Endometrial microvascular endothelial cells (primary cell): ENCODE results near the gene PRR16. TPM values are rescaled to one million over a fixed set of nuclear protein-coding genes. Genes with fewer than 3 reads are reported as not detected.

Experiments used
- in situ Hi-C: cut with HindIII; loops from 2 replicates; pipeline ENCODE4 v1.10.0; 2017; ENCODE audit warnings: low sequenced_read_pairs, low pct_unique_long_range_greater_than_20kb; ENCODE audit errors: inconsistent ontology term
- total RNA-seq: library from RNA; depleted of rRNA; stranded (reverse); fragments of >200 nt; gene quantifications from one replicate; pipeline ENCODE4 v1.2.3, GENCODE V29; 2015; ENCODE audit errors: inconsistent ontology term

Gene PRR16
- total RNA-seq, 1 donor from 2014 or later, result not detected

- in situ Hi-C loops, result no loop called here
Measured at GRCh38 chr5:120540097-120540496, 76.0 kb downstream of the PRR16 start.

DNA sequence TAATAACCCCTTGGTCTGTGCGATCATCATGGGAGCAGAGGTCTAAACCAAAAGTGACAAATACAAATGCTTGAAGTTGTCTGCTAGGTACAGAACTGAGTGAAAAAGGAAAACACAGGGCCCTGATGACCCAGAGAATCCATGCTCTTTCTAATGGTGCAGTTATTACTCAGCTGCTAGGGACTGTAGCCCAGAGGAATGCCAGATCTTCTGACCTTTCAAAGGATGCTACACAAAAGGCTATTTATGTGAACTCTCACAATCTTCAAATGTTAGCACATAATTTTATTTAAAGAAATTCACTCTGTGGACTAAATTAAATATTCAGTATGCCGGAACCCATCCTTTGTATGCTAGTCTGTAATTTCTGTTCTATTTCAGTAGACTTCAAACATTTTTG is 79.9 kb downstream of the PRR16 start:
- in situ Hi-C loops, result no loop called here

- in situ Hi-C loops, result no loop called here
Measured at GRCh38 chr5:120545007-120545406, 80.9 kb downstream of the PRR16 start.

- in situ Hi-C loops, result no loop called here
Measured at GRCh38 chr5:120545951-120546350, 81.9 kb downstream of the PRR16 start.

GRCh38 chr5:120546922-120547321 is 82.8 kb downstream of the PRR16 start:
- in situ Hi-C loops, result no loop called here

DNA sequence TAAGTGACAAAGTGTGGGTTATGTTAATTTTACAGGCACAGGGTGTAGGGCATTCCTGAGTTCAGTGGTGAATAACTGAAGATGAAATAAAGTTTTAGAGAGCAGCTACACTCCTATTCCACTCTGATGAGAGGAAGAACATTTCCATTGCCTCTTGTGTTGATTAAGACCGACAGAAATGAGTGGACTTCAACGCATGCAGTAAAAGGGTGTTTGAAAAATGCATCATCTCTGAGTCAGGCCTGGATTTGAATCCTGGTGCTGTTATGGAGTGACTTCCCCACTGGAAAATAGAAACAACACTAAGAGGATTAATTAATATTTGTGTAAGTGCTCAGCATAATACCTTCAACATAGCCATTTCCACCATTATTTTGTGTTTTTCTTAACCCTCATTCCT is 86.3 kb downstream of the PRR16 start:
- in situ Hi-C loops, result no loop called here

GRCh38 chr5:120552638-120553037 is 88.5 kb downstream of the PRR16 start:
- in situ Hi-C loops, result no loop called here

GRCh38 chr5:120555345-120555744 is 91.2 kb downstream of the PRR16 start:
- in situ Hi-C loops, result no loop called here

GRCh38 chr5:120564013-120564412 is 99.9 kb downstream of the PRR16 start:
- in situ Hi-C loops, result no loop called here

DNA sequence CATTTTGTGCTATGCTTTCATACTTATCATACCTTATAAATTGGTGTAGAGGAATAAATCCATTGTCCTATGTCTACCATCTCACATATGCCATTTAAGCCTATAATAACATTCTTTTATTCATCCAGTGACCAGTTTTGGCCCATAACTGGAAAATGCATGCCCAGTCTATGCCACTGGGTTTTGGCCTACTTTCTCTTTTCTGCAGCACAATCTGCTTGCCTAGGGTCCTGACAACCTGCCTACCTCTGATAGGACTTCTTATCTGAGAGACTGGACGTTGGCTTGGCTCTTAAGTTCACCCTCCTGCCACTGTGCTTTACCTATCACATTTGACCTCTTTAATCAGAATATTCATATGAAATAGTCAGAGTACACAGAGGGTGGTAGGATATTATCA is 103.0 kb downstream of the PRR16 start:
- in situ Hi-C loops, result no loop called here

DNA sequence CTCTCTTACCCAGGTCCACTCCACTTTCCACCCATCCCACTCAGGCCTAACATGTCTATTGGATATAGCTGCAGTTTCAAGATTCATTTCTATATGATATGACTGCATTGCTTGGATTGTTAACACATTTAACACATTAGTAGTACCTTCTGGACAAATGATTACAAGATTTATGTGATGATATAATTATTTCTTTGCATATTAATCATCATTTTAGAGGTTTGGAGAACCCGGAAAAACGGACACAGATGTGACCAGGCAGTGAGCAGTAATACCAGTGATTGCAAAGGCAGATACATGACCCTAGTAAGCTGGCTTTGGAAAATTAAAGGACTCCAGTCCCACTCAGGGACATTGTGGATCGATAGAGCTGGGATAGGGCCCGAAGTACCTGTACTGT is 103.8 kb downstream of the PRR16 start:
- in situ Hi-C loops, result no loop called here

DNA sequence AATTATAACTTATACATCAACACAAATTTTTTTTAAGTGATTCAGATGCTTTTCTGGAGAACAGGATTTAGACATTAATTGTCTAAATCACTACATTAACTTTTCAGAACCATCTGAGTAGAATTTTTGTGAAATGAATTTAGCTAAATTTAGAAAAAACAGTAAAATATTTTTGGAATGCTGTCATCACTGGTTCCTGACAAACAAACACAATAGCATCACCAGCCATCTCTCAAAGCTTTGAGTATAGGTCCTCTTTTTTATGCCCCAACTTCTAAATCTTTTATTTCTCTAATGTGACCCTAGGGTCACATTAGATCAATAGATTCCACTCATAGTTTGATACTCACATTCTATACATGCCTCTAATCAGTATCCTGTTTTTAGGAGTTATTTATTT is 104.6 kb downstream of the PRR16 start:
- in situ Hi-C loops, result no loop called here

GRCh38 chr5:120576588-120576987 is 112.5 kb downstream of the PRR16 start:
- in situ Hi-C loops, result no loop called here

DNA sequence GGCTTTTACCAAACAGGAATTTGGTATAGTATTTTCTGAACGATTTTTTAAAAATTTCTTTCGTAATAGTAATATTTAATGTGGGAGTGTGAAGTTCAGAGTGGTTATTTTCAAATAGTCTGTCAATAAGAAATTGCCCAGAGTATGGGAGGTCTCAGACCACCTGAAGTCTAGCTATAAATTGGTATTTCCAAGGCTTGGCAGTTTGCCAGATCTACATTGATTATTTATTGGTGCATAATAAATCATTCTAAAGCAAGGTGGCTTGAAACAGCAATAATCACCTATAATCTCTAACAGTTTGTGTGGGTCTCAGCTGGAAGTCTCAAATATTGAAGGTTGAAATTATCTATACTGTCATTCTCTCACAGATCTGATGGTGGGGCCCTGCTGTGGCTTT is 118.5 kb downstream of the PRR16 start:
- in situ Hi-C loops, result no loop called here

DNA sequence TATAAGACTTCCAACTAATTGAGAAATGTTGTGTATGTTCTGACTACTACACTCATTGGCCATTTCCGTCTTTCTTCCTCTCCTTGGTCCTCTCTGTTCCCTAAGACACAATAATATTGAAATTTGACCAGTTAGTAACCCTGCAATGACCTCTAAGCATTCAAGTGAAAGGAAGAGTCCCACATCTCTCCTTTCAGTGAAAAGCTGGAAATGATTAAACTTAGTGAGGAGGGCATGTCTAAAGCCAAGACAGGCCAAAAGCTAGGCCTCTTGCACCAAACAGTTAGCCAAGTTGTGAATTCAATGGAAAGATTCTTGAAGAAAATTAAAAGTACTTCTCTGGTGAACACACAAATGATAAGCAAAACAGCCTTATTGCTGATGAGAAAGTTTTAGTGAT is 122.5 kb downstream of the PRR16 start:
- in situ Hi-C loops, result no loop called here

DNA sequence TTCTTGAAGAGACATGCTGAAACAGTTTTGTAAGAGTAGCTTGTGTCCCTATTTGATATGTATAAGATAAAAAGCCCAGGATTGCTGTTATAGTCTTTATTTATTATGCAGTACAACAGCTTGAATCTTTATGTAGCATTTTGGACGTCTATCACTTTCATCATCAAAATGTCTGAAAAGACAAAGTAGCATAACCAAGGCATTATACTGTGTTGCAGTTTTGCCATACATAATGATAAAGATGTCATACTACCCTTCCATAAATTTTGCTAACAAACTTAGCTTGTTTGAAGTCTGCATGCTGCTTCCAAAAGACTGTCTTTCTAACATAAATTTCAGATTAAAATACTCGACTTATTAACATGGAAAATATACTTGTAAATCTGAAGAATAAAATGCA is 127.8 kb downstream of the PRR16 start:
- in situ Hi-C loops, result no loop called here

- in situ Hi-C loops, result no loop called here
Measured at GRCh38 chr5:120599576-120599975, 135.5 kb downstream of the PRR16 start.

DNA sequence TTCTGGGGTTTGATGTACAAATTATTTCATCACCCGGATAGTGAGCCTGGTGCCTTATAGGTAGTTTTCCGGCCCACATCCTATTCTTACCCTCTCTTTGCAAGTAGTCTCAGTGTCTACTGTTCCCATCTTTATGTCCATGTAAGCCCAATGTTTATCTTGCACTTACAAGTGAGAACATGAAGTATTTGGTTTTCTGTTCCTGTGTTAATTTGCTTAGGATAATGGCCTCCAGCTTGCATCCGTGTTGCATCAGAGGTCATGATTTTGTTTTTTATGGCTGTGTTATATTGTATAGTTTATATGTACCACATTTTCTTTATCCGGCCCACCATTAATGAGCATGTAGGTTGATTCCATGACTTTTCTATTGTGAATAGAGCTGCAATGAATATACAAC is 136.5 kb downstream of the PRR16 start:
- in situ Hi-C loops, result no loop called here

DNA sequence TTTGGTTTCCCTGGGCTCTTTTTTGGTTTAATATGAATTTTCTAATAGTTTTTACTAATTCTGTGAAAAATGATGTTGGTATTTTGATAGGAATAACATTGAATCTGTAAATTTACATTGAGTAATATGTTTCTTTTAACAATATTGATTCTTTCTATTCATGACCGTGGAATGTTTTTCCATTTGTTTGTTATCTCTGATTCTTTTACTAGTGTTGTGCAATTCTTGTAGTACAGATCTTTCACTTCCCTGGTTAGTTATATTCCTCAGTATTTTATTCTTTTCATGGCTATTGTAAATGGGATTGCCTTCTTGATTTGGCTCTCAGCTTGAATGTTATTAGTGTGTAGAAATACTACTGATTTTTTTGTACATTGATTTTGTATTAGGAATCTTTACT is 137.9 kb downstream of the PRR16 start:
- in situ Hi-C loops, result no loop called here

GRCh38 chr5:120604884-120605283 is 140.8 kb downstream of the PRR16 start:
- in situ Hi-C loops, result no loop called here

DNA sequence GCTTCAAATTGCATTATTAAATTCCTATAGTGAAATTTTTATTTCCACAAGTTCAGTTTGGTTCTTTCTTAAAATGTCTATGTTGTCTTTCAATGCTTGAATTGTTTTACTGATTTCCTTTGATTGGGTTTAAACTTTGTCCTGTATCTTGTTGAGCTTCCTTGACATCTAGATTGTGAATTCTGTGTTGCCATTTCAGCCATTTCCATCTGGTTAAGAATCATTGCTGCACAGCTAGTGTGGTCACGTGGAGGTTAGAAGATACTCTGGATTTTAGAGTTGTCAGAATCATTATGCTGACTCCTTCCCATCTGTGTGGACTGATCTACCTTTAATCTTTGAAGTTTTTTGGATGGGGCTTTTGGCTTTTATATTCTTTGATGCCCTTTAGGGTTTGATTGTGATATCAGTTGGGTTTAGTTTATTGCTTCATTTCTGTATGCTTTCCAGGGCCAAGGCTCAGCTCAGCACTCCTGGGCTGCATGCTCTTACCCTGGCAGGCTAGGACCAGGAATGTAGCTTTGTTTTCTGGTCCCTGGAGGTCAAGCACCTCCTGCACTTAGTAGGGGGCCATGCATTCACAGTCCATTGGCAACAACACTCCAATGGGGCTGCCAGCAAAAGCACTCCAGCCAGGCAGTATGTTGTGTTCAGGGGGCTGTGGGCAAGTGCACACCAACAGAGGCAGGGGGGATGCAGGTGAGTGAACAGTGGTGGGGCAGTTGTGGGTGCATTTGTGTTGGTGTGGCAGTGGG is 141.4 kb downstream of the PRR16 start:
- in situ Hi-C loops, result no loop called here
